ENCODE measurements around the gene MTCH1. TPM values are rescaled to one million over a fixed set of nuclear protein-coding genes. Genes with fewer than 3 reads are reported as not detected.
"Not testable (repeated sequence)": the region's sequence is repeated elsewhere in the genome, so short reads cannot be mapped to it uniquely, and the experiment has no call there.

Gene MTCH1
- total RNA-seq, 1 donor from 2014 or later = 216 TPM

DNA sequence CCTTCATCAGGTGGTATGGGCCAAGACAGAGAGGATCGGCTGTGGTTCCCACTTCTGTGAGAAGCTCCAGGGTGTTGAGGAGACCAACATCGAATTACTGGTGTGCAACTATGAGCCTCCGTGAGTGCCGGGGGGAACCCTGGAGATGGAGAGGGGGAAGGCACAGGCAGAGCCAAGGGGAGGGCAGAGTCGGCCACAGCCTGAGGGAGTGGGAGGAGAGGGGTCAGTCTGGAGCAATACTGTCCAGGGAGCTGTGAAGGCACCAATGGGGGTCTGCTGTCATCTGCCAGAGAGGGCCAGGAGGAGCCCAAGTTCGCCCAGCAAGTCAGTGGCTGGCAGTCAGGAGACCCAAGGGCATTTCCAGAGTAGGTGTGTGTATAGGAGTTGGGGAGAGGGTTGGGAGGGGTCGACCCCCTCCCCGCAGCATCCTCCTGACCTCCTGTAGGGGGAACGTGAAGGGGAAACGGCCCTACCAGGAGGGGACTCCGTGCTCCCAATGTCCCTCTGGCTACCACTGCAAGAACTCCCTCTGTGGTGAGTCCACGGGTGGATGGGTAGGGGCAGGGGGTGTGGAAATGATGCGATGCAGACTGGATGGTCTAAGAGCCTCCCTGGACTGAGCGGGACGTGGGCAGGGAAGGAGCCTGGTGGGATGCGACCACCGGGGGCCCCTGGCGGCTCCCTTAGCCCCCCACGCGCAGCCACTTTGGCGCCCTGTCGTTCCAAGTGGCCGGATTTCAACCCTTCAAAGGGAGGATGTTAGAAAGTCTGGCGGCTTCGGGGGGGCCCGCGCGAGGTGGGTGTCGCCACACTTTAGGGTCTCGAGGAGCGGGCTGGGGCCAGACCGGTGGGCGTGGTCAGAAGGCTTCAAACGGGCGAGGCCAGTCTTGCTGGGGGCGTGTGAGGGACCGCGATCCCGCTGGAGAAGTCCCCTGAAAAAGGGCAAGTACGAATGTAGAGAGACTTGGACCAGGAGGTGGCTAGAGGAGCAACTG lies 24.3 kb downstream of the MTCH1 start:
- no peak for ATAC-seq
- intact Hi-C loops (cut with micrococcal nuclease) = no loop called here
- no peak for DNase-seq

DNA sequence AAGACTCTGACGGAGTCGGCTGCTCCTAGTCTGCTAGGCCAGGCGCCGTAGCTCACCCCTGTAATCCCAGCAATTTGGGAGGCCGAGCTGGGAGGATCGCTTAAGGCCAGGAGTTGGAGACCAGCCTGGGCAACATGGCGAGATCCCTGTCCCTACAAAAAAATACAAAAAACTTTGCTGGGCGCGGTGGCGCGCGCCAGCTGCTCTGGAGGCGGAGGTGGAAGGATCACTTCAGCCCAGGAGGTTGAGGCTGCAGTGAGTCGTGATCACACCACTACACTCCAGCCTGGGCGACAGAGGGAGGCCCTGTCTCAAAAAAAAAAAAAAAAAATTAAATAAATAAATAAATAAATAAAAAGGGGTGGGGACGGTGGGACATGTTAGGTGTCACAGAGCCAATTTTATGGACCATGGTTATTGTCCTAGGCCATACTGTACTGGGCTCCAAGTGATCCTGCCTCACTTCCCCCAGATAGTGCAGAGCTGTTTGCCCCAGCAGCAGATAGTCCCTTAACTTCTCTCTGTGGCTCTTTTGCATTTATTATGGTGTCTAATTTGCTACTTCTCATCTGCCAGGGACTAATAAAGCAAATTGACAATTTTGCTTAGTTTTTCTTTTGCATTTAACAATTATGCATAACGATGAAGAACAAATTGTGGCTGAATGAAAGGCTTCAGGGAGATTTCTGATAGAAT lies 26.3 kb downstream of the MTCH1 start:
- ATAC-seq (no peak), DNase-seq (no peak)
- intact Hi-C loops (cut with micrococcal nuclease) = no loop called here

- DNase-seq (no peak), ATAC-seq (no peak)
- intact Hi-C loops (cut with micrococcal nuclease) = no loop called here
Measured at GRCh38 chr6:36958775-36959554, 27.0 kb downstream of the MTCH1 start.

GRCh38 chr6:36957773-36958271 lies 28.2 kb downstream of the MTCH1 start:
- peak; percentile 23 for ATAC-seq
- DNase-seq = no peak

DNA sequence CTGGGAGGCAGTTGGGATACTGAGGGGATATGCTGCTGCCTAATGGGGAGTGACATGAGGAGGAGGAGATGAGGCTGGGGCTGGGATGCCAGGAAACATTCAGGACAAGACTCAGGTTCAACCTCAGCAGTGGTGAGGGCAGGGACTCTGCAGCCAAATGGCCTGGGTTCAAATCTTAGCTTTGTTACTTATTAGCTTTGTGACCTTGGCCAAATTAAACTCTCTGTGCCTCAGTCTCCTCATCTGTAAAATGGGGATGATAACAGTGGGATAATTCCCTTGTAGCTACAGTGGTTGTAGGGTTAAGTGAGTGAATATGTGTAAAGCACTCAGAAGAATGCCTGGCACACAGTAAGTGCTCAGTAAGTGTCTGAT lies 29.6 kb downstream of the MTCH1 start:
- ATAC-seq (no peak), DNase-seq (no peak)
- intact Hi-C loops (cut with micrococcal nuclease) = no loop called here

More at GRCh38 chr6:36957773-36958271, 28.2 kb downstream of the MTCH1 start:
- intact Hi-C loops (cut with micrococcal nuclease) = no loop called here

DNA sequence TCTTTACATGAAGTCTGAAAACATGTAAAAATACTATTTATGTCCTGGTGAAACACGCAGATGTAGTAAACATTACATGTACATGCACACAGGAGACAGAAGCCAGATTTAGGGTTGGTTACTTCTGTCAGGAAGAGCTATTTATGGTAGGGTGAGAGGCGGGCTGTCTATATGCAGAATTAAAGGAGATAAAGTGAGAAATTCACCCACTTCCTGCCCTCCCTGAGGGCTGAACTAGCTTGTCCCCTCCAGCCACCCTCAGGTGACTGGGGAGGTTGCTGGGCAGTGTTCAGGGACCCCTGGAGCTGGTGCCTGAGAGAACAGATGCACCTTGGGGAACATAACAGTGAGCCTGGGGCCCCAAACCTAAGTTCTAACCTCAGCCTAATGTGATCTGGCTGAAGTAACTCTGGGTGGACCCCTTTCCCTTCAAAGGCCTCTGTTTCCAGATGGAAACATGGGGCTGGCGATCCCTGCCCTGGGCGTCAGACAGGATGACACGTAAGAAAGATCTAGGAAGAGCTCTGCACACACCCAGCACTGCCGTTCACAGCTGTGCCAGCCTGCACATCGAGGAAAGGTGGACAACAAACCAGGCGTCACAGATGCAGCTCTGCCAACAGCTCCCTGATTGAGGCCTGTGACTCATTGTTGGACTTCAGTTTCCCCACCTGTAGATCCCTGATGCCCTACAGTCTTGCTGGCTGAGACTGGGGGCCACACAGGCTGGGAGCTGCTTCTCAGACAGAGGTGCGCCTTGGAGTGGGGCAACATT lies 30.1 kb downstream of the MTCH1 start:
- ATAC-seq (peak; percentile 7), DNase-seq (no peak)
- intact Hi-C loops (cut with micrococcal nuclease) = no loop called here

DNA sequence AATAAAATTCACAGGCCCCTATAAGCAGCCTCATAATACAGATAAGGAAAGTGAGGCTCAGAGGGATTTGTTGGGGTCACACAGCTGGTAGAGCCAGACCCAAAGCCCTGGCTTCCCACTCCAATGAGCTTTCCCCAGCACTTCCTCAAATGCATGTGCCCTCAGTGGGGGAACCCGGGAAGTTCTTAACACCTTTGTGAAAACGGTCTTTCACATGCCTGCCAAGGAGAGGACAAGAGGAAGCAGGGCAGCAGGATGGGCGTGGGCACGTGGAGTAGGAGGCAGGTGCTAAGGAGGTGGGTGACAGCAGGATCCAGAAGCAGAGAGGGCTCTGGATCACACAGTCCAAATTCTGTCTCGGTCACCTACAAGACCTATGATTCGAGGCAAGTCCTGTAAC lies 30.9 kb downstream of the MTCH1 start:
- intact Hi-C loops (cut with micrococcal nuclease) = no loop called here
- ATAC-seq (no peak), DNase-seq (no peak)

GRCh38 chr6:36954262-36954931 lies 31.6 kb downstream of the MTCH1 start, which contains the start of gene PI16:
Gene PI16, plus strand, starts transcription at chr6:36954738. Its CDS starts 23 bp downstream, at chr6:36954761.
- ATAC-seq (peak; percentile 72), DNase-seq (peak; percentile 47)
- intact Hi-C loops (cut with micrococcal nuclease) = no loop called here

GRCh38 chr6:36953931-36954261 lies 32.1 kb downstream of the MTCH1 start:
- ATAC-seq (no peak), DNase-seq (no peak)
- intact Hi-C loops (cut with micrococcal nuclease) = no loop called here

- DNase-seq (no peak), ATAC-seq (no peak)
- intact Hi-C loops (cut with micrococcal nuclease) = no loop called here
Measured at GRCh38 chr6:36949636-36950035, 36.4 kb downstream of the MTCH1 start.

GRCh38 chr6:36949076-36949475 lies 36.9 kb downstream of the MTCH1 start:
- intact Hi-C loops (cut with micrococcal nuclease); ATAC-seq; DNase-seq: not testable (repeated sequence)

- intact Hi-C loops (cut with micrococcal nuclease) = no loop called here
- DNase-seq (no peak), ATAC-seq (no peak)
Measured at GRCh38 chr6:36947570-36948351, 38.2 kb downstream of the MTCH1 start.

GRCh38 chr6:36946526-36946925 lies 39.5 kb downstream of the MTCH1 start:
- intact Hi-C loops (cut with micrococcal nuclease) = no loop called here
- ATAC-seq (no peak), DNase-seq (no peak)

DNA sequence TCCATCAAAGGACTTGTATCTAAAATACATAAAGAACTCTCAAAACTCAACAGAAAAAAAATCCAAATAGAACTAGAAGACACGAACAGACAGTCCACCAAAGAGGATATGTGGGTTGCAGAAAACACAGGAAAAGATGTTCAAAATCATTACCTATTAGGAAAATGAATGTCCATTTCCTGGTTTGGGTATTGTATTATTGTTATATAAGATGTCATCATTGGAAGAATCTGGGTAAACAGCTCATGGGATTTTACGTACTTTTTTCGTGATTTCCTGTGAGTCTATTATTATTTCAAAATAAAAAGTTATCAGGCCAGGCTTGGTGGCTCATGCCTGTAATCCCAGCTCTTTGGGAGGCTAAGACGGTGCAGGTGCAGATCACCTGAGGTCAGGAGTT lies 40.7 kb downstream of the MTCH1 start:
- ATAC-seq = no peak
- intact Hi-C loops (cut with micrococcal nuclease) = no loop called here
- no peak for DNase-seq

DNA sequence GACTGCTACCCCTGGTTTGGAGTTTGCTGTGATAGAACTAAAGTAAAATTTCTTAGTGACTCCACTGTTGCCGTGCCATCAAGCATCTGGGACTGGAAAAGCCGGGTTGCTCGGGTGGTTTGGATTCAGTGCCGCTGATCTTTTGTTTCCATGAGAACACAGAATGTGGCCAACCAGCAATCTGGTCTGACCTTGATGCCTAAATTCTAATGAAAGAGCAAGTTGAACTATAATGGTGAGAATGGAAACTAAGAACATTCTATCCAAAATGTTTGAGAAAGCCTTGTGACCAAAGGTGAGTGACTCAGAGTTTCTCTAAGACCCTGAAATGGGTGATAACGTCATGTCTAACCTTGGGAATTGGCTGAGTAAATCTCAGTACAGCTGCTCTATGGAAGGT lies 41.3 kb downstream of the MTCH1 start:
- ATAC-seq = no peak

GRCh38 chr6:36942329-36942728 lies 43.7 kb downstream of the MTCH1 start:
- ATAC-seq; DNase-seq; intact Hi-C loops (cut with micrococcal nuclease): not testable (repeated sequence)

More for the DNA sequence above, 41.3 kb downstream of the MTCH1 start:
- no peak for DNase-seq
- intact Hi-C loops (cut with micrococcal nuclease) = no loop called here

DNA sequence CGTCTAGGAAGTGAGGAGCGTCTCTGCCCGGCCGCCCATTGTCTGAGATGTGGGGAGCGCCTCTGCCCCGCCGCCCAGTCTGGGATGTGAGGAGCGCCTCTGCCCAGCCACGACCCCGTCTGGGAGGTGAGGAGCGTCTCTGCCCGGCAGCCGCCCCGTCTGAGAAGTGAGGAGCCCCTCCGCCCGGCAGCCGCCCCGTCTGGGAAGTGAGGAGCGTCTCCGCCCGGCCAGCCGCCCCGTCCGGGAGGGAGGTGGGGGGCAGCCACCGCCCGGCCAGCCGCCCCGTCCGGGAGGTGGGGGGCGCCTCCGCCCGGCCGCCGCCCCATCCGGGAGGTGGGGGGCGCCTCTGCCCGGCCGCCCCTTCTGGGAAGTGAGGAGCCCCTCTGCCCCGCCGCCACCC lies 44.4 kb downstream of the MTCH1 start:
- intact Hi-C loops (cut with micrococcal nuclease); DNase-seq; ATAC-seq: not testable (repeated sequence)
